WTC11 (cell line): Measurements from ENCODE around the gene SAC3D1. TPM values are rescaled to one million over a fixed set of nuclear protein-coding genes. Genes with fewer than 3 reads are reported as not detected.

Experiments used
- ATAC-seq: fragments of 200-7000 bp; cut with Tn5 transposase; 2 replicates; pipeline ENCODE4 v1.10.0; 2021; ENCODE audit warnings: mild to moderate bottlenecking, moderate library complexity
- CTCF ChIA-PET: fragments of 300-600 bp; sonication (Branson Sonifier 250); formaldehyde crosslinking; loops from one replicate; lab custom pipeline; 2021; ENCODE audit warnings: antibody characterized with exemption; lab: Charles Lee
- POLR2A ChIA-PET: fragments of 350-600 bp; sonication (Branson Sonifier 250); formaldehyde crosslinking; loops from one replicate; lab custom pipeline; 2021; ENCODE audit warnings: antibody characterized with exemption; lab: Charles Lee
- DNase-seq: peaks from one replicate; pipeline ENCODE4 v3.0.0; 2021; ENCODE audit warnings: low spot score
- H3K27ac Mint-ChIP-seq: 2 replicates; pipeline ENCODE4 v1.8.0; 2021; ENCODE audit warnings: mixed read lengths
- H3K27me3 Mint-ChIP-seq: 2 replicates; pipeline ENCODE4 v1.8.0; 2021; ENCODE audit warnings: low read depth, mild to moderate bottlenecking, moderate library complexity, mixed read lengths
- H3K36me3 Mint-ChIP-seq: 2 replicates; pipeline ENCODE4 v1.8.0; 2021; ENCODE audit warnings: mixed read lengths
- H3K4me1 Mint-ChIP-seq: 2 replicates; pipeline ENCODE4 v1.8.0; 2022; ENCODE audit warnings: mixed read lengths
- H3K4me3 Mint-ChIP-seq: 2 replicates; pipeline ENCODE4 v1.8.0; 2021; ENCODE audit warnings: mild to moderate bottlenecking, moderate library complexity, mixed read lengths
- H3K9me3 Mint-ChIP-seq: 2 replicates; pipeline ENCODE4 v1.8.0; 2021; ENCODE audit warnings: mixed read lengths
- ARID4B ChIP-seq: sonication (generic); formaldehyde crosslinking; IDR thresholded peaks from 2 replicates; pipeline ENCODE4 v1.8.0; 2023; ENCODE audit warnings: missing genetic modification reagents, mild to moderate bottlenecking, borderline replicate concordance
- CBFB ChIP-seq: sonication (generic); formaldehyde crosslinking; IDR thresholded peaks from 2 replicates; pipeline ENCODE4 v1.8.1; 2022; ENCODE audit warnings: mild to moderate bottlenecking, low read depth, missing genetic modification reagents
- CREB1 ChIP-seq: sonication (generic); formaldehyde crosslinking; IDR thresholded peaks from 2 replicates; pipeline ENCODE4 v1.8.0; 2023; ENCODE audit warnings: mild to moderate bottlenecking, missing genetic modification reagents
- E2F1 ChIP-seq: sonication (generic); formaldehyde crosslinking; IDR thresholded peaks from 2 replicates; pipeline ENCODE4 v1.8.0; 2022; ENCODE audit warnings: mild to moderate bottlenecking, missing genetic modification reagents
- ESRRA ChIP-seq: sonication (generic); formaldehyde crosslinking; IDR thresholded peaks from 2 replicates; pipeline ENCODE4 v1.8.1; 2022; ENCODE audit warnings: mild to moderate bottlenecking, missing genetic modification reagents, borderline replicate concordance
- FOXJ3 ChIP-seq: sonication (generic); formaldehyde crosslinking; IDR thresholded peaks from 2 replicates; pipeline ENCODE4 v1.9.0; 2021; ENCODE audit warnings: missing genetic modification reagents, mild to moderate bottlenecking, borderline replicate concordance
- FOXK1 ChIP-seq: sonication (generic); formaldehyde crosslinking; IDR thresholded peaks from 2 replicates; pipeline ENCODE4 v1.8.0; 2022; ENCODE audit warnings: mild to moderate bottlenecking, moderate library complexity, missing genetic modification reagents
- GRHL2 ChIP-seq: fragments of 250-450 bp; sonication (Bioruptor Pico); IDR thresholded peaks from 2 replicates; pipeline ENCODE4 v1.8.0; 2022; ENCODE audit warnings: mild to moderate bottlenecking, moderate library complexity; ENCODE audit not compliant: insufficient replicate concordance, severe bottlenecking
- GTF2I ChIP-seq: fragments of 250-450 bp; sonication (Bioruptor Pico); conservative IDR thresholded peaks from 2 replicates; pipeline ENCODE4 v1.4.0; 2021; ENCODE audit warnings: mild to moderate bottlenecking
- IRF1 ChIP-seq: sonication (generic); formaldehyde crosslinking; IDR thresholded peaks from 2 replicates; pipeline ENCODE4 v1.8.0; 2023; ENCODE audit warnings: missing genetic modification reagents
- JAZF1 ChIP-seq: fragments of 250-450 bp; sonication (Bioruptor Pico); IDR thresholded peaks from 2 replicates; pipeline ENCODE4 v1.9.0; 2021; ENCODE audit warnings: moderate library complexity, mild to moderate bottlenecking, inconsistent platforms
- MAX ChIP-seq: sonication (generic); formaldehyde crosslinking; IDR thresholded peaks from 2 replicates; pipeline ENCODE4 v1.8.0; 2022; ENCODE audit warnings: mild to moderate bottlenecking, missing genetic modification reagents
- MXD4 ChIP-seq: fragments of 250-450 bp; sonication (Bioruptor Pico); IDR thresholded peaks from 2 replicates; pipeline ENCODE4 v1.8.0; 2021; ENCODE audit warnings: mild to moderate bottlenecking, moderate library complexity, borderline replicate concordance
- NR2C2 ChIP-seq: sonication (generic); formaldehyde crosslinking; IDR thresholded peaks from 2 replicates; pipeline ENCODE4 v1.8.0; 2022; ENCODE audit warnings: mild to moderate bottlenecking, missing genetic modification reagents
- NR3C1 ChIP-seq: sonication (generic); formaldehyde crosslinking; conservative IDR thresholded peaks from 2 replicates; pipeline ENCODE4 v1.8.1; 2023; ENCODE audit warnings: low read depth, mild to moderate bottlenecking, missing genetic modification reagents
- PREB ChIP-seq: sonication (generic); formaldehyde crosslinking; IDR thresholded peaks from 2 replicates; pipeline ENCODE4 v1.8.1; 2022; ENCODE audit warnings: mild to moderate bottlenecking, missing genetic modification reagents, moderate library complexity, borderline replicate concordance
- SMAD4 ChIP-seq: sonication (generic); formaldehyde crosslinking; IDR thresholded peaks from 2 replicates; pipeline ENCODE4 v1.8.0; 2022; ENCODE audit warnings: mild to moderate bottlenecking, missing genetic modification reagents
- SOX15 ChIP-seq: fragments of 250-450 bp; sonication (Bioruptor Pico); IDR thresholded peaks from 2 replicates; pipeline ENCODE4 v1.9.0; 2021; ENCODE audit warnings: mild to moderate bottlenecking
- SP1 ChIP-seq: sonication (generic); formaldehyde crosslinking; conservative IDR thresholded peaks from 2 replicates; pipeline ENCODE4 v1.8.1; 2022; ENCODE audit warnings: missing genetic modification reagents
- TCF7 ChIP-seq: sonication (generic); formaldehyde crosslinking; IDR thresholded peaks from 2 replicates; pipeline ENCODE4 v1.8.0; 2022; ENCODE audit warnings: mild to moderate bottlenecking, low read depth, missing genetic modification reagents, moderate library complexity
- USF2 ChIP-seq: sonication (generic); formaldehyde crosslinking; IDR thresholded peaks from 2 replicates; pipeline ENCODE4 v1.8.1; 2023; ENCODE audit warnings: mild to moderate bottlenecking, missing genetic modification reagents, moderate library complexity
- ZNF232 ChIP-seq: sonication (generic); formaldehyde crosslinking; IDR thresholded peaks from 2 replicates; pipeline ENCODE4 v1.8.0; 2022; ENCODE audit warnings: mild to moderate bottlenecking, missing genetic modification reagents
- ZSCAN18 ChIP-seq: fragments of 250-450 bp; sonication (Bioruptor Pico); IDR thresholded peaks from 2 replicates; pipeline ENCODE4 v2.1.2; 2022; ENCODE audit warnings: mild to moderate bottlenecking, moderate library complexity
- total RNA-seq: library from RNA; stranded (reverse); gene quantifications from 3 replicates; pipeline ENCODE4 v1.2.3, GENCODE V29; 2021

SAC3D1 gene
- total RNA-seq, 1 experiment from 2014 or later = 26.2 TPM

- TF ChIP-seq ZSCAN18 (CRISPR knock-in tag) (no peak), USF2 (CRISPR knock-in tag) (peak; percentile 39), NR3C1 (CRISPR knock-in tag) (no peak; the same call in 1 of the 2 replicates), FOXJ3 (CRISPR knock-in tag) (no peak), MXD4 (CRISPR knock-in tag) (no peak), IRF1 (CRISPR knock-in tag) (0 out of 2 replicates have a peak, but pooled peaks have one; percentile 49), SMAD4 (no peak), SP1 (CRISPR knock-in tag) (peak; percentile 79), ESRRA (CRISPR knock-in tag) (0 out of 2 replicates have a peak, but pooled peaks have one; percentile 62), FOXK1 (CRISPR knock-in tag) (peak; percentile 24), SOX15 (CRISPR knock-in tag) (no peak)
Measured at GRCh38 chr11:65040847-65041622, at the start of gene SAC3D1 (continued).

- no peak for DNase-seq
- H3K9me3 Mint-ChIP-seq = no peaks in the 10 kb centered on the region
- H3K27me3 Mint-ChIP-seq = no peaks in the 10 kb centered on the region
- ChIA-PET POLR2A (no interaction called here), CTCF (interaction anchor here (0.6 to 1.3 kb wide), 2 partner anchors 20 to 21 kb away, joined by 3 to 6 read pairs; partner anchors contain the start of gene ARL2)
- H3K4me1 Mint-ChIP-seq = peaks cover 23% of the 10 kb centered on the region
- H3K27ac Mint-ChIP-seq = no peak overlapping the region
- no peaks in the 10 kb centered on the region for H3K36me3 Mint-ChIP-seq
- no peak for ATAC-seq
- H3K4me3 Mint-ChIP-seq = no peak overlapping the region
- TF ChIP-seq E2F1 (CRISPR knock-in tag) (no peak), TCF7 (no peak), JAZF1 (CRISPR knock-in tag) (no peak), MAX (no peak), ARID4B (CRISPR knock-in tag) (no peak), GTF2I (CRISPR knock-in tag) (no peak), GRHL2 (CRISPR knock-in tag) (no peak), CBFB (CRISPR knock-in tag) (no peak), CREB1 (no peak), PREB (no peak), NR2C2 (CRISPR knock-in tag) (no peak), IRF1 (CRISPR knock-in tag) (no peak), ZNF232 (no peak)
Measured at GRCh38 chr11:64994318-64994717, 46.7 kb upstream of the SAC3D1 start.
